ENCODE data around the gene SIGLEC7. TPM values are rescaled to one million over a fixed set of nuclear protein-coding genes. Genes with fewer than 3 reads are reported as not detected.

The SIGLEC7 gene
- total and polyA plus RNA-seq, 2 experiments from 2014 or later = not detected

GRCh38 chr19:51187395-51188226, 45.5 kb downstream of the SIGLEC7 start:
- Histone ChIP-seq H3K4me3 (no peak overlapping the region), H3K4me1 (ENCODE audit: low read depth) (no peaks in the 10 kb centered on the region), H3K27me3 (no peaks in the 10 kb centered on the region), H3K9me3 (ENCODE audit: low read depth) (no peaks in the 10 kb centered on the region), H3K36me3 (no peaks in the 10 kb centered on the region), H3K27ac (no peak overlapping the region)
- DNase-seq (ENCODE audit: low read depth in 1 of 2, low spot score in 1 of 2) = no peak
- TF ChIP-seq, protein P1, sequence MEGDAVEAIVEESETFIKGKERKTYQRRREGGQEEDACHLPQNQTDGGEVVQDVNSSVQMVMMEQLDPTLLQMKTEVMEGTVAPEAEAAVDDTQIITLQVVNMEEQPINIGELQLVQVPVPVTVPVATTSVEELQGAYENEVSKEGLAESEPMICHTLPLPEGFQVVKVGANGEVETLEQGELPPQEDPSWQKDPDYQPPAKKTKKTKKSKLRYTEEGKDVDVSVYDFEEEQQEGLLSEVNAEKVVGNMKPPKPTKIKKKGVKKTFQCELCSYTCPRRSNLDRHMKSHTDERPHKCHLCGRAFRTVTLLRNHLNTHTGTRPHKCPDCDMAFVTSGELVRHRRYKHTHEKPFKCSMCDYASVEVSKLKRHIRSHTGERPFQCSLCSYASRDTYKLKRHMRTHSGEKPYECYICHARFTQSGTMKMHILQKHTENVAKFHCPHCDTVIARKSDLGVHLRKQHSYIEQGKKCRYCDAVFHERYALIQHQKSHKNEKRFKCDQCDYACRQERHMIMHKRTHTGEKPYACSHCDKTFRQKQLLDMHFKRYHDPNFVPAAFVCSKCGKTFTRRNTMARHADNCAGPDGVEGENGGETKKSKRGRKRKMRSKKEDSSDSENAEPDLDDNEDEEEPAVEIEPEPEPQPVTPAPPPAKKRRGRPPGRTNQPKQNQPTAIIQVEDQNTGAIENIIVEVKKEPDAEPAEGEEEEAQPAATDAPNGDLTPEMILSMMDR (IDR thresholded peaks at IDR 0.05; ENCODE audit: low read depth, low read length) = no peak

DNA sequence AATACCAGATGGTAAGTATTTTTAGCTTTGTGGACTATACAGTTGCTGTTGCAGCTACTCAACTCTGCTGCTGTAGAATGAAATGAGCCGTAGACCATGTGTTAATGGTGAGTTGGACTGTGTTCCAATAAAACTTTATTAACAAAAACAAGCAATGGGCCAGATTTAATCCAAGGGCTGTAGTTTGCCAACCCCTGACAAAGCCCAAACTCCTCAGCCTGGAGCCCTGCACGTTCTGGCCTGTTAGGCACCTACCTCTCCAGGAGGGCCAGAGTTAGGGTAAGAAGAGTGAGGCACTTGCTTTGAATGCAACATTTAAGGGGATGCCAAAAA, 46.1 kb downstream of the SIGLEC7 start:
- no peaks in the 10 kb centered on the region for H3K9me3 ChIP-seq (ENCODE audit: low read depth)
- no peaks in the 10 kb centered on the region for H3K27me3 ChIP-seq
- DNase-seq (ENCODE audit: low read depth in 1 of 2, low spot score in 1 of 2) = no peak
- TF ChIP-seq, protein P1 (IDR thresholded peaks at IDR 0.05; ENCODE audit: low read depth, low read length) = no peak
- H3K4me1 ChIP-seq (ENCODE audit: low read depth) = no peaks in the 10 kb centered on the region
- no peaks in the 10 kb centered on the region for H3K36me3 ChIP-seq
- H3K27ac ChIP-seq = no peak overlapping the region
- no peak overlapping the region for H3K4me3 ChIP-seq

GRCh38 chr19:51192689-51193088, 50.6 kb downstream of the SIGLEC7 start:
- Histone ChIP-seq H3K27me3 (no peaks in the 10 kb centered on the region), H3K4me3 (no peak overlapping the region), H3K4me1 (ENCODE audit: low read depth) (no peaks in the 10 kb centered on the region), H3K27ac (no peak overlapping the region), H3K36me3 (no peaks in the 10 kb centered on the region), H3K9me3 (ENCODE audit: low read depth) (no peaks in the 10 kb centered on the region)
- TF ChIP-seq, protein P1 (IDR thresholded peaks at IDR 0.05; ENCODE audit: low read depth, low read length) = no peak
- DNase-seq (ENCODE audit: low read depth in 1 of 2, low spot score in 1 of 2) = no peak

DNA sequence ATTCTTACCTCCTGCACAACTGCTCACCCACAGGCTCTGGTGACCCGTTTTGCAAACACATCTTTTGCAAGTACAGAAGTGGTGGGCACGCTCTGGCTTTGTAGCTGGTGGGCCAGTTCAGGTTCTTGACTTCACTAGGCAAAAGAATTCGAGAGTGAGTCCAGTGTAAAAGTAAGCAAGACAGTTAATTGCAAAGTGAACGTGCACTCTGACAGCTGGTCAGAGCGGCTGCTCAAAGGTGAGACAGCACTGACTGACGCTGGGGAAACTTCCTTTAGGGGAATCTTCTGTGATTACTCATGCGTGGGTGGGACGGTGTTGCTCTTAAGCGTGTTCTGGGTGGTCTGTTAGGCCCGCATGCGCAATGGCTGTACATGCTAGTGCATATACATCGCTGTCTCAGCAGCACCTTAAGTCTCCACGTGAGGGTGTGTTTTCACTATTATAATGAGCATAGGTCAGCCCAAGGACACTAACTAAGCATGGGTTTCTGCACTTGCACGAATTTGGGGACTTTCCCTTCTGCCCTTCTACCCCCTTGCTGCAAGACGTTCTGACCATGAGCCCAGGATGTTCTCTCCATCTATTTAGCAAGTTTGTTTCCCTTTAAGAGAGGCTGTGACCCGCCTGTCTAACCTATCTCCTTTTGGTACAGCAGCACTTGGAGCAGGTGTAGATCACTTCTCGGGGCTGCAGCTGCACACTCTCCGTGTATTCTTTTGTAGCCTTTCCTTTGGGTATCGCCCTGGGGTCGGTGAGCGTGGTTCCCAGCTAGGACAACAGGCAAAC, 52.6 kb downstream of the SIGLEC7 start:
- no peaks in the 10 kb centered on the region for H3K4me1 ChIP-seq (ENCODE audit: low read depth)
- H3K27me3 ChIP-seq = no peaks in the 10 kb centered on the region
- H3K4me3 ChIP-seq = no peak overlapping the region
- no peak overlapping the region for H3K27ac ChIP-seq
- H3K9me3 ChIP-seq (ENCODE audit: low read depth) = no peaks in the 10 kb centered on the region
- DNase-seq (ENCODE audit: low read depth in 1 of 2, low spot score in 1 of 2) = no peak
- TF ChIP-seq, protein P1 (IDR thresholded peaks at IDR 0.05; ENCODE audit: low read depth, low read length) = no peak
- H3K36me3 ChIP-seq = no peaks in the 10 kb centered on the region

DNA sequence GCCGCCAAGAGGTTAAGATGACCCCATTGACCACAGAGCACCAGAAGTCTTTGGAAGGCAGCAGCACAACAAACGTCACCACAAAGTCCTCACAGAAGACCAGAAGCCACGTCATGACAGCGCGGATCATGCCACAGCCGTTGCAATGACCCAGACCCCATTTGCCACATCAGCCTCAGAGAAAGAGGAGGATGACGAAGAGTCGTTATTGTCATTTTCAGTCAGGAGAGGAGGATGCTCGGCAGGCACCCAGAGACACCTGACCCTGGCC, 53.1 kb downstream of the SIGLEC7 start:
- no peak for DNase-seq (ENCODE audit: low read depth in 1 of 2, low spot score in 1 of 2)
- H3K4me3 ChIP-seq = no peak overlapping the region
- H3K27me3 ChIP-seq = no peaks in the 10 kb centered on the region
- no peak overlapping the region for H3K27ac ChIP-seq
- H3K9me3 ChIP-seq (ENCODE audit: low read depth) = no peaks in the 10 kb centered on the region
- H3K4me1 ChIP-seq (ENCODE audit: low read depth) = no peaks in the 10 kb centered on the region
- TF ChIP-seq, protein P1 (IDR thresholded peaks at IDR 0.05; ENCODE audit: low read depth, low read length) = no peak
- no peaks in the 10 kb centered on the region for H3K36me3 ChIP-seq
